Uterus (tissue), 2 donors: ENCODE results near the gene MAPRE2.

ENCODE experiments used
- POLR2A ChIP-seq, 2 donors: fragments of 450-650 bp; IDR thresholded peaks; one replicate each; pipeline ENCODE4 v1.6.1; 2016; ENCODE audit warnings: antibody characterized with exemption in 2 of 2, mild to moderate bottlenecking in 1 of 2, moderate library complexity in 1 of 2
- TF ChIP-seq, protein P1 (sequence below), 4 experiments: fragments of 200-600 bp in 2 of 4; fragments of 450-650 bp in 2 of 4; sonication (generic) in 2 of 4; IDR thresholded peaks; one replicate each; pipeline ENCODE4 v1.5.1; 2016 to 2019; ENCODE audit warnings: antibody characterized with exemption in 4 of 4, mild to moderate bottlenecking in 2 of 4, moderate library complexity in 1 of 4

DNA sequence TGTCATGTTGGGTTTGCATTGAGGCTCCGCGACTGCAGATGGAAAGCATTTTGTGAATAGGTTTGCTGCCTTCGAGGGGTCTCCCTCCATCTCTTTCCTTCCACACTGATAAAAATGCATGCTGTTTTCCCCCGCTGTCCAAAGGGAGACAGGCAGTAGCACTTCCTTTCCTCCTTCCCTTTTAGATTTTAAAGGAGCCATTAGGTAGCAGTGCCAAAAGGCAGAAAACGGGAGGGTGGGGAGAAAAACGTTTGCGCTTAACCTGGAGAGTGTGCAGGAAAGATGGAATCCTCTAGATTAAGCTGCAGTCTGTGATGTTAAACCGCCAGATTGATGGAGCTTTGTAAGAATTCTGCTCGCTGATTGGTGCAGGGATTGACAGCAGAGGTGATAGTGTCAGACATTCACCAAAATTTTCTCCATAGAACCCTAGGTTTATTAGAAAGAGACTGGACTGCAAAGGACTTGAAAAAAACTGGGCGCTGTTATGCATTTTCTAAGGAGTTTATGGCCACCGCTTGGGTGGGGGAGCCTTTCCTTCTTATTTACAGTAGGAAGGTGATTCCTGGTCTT is 688 bp downstream of the MAPRE2 start:
- TF ChIP-seq, protein P1, sequence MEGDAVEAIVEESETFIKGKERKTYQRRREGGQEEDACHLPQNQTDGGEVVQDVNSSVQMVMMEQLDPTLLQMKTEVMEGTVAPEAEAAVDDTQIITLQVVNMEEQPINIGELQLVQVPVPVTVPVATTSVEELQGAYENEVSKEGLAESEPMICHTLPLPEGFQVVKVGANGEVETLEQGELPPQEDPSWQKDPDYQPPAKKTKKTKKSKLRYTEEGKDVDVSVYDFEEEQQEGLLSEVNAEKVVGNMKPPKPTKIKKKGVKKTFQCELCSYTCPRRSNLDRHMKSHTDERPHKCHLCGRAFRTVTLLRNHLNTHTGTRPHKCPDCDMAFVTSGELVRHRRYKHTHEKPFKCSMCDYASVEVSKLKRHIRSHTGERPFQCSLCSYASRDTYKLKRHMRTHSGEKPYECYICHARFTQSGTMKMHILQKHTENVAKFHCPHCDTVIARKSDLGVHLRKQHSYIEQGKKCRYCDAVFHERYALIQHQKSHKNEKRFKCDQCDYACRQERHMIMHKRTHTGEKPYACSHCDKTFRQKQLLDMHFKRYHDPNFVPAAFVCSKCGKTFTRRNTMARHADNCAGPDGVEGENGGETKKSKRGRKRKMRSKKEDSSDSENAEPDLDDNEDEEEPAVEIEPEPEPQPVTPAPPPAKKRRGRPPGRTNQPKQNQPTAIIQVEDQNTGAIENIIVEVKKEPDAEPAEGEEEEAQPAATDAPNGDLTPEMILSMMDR (IDR thresholded peaks at IDR 0.05): no peak
- TF ChIP-seq POLR2A (IDR thresholded peaks at IDR 0.05): no peak
